GM12878 (cell line): ENCODE measurements around the gene AKAP1.

Experiments used
- BHLHE40 ChIP-seq, 2 experiments: fragments of 450-650 bp in 1 of 2; IDR thresholded peaks; 2 replicates each; pipeline ENCODE4 v1.6.1; 2011 to 2017; ENCODE audit warnings: low read depth in 2 of 2, borderline replicate concordance in 1 of 2, improper control_type of control experiment in 1 of 2, low read length in 1 of 2, mild to moderate bottlenecking in 1 of 2
- CUX1 ChIP-seq: IDR thresholded peaks from 2 replicates; pipeline ENCODE4 v1.6.1; 2012; ENCODE audit warnings: improper control_type of control experiment, low read depth, low read length; ENCODE audit not compliant: insufficient replicate concordance
- MAX ChIP-seq: IDR thresholded peaks from 2 replicates; pipeline ENCODE4 v1.6.1; 2012; ENCODE audit warnings: low read depth, low read length, improper control_type of control experiment
- PAX5 ChIP-seq: IDR thresholded peaks from 2 replicates; pipeline ENCODE4 v1.6.1; 2011; ENCODE audit warnings: low read depth, low read length, borderline replicate concordance
- POLR2AphosphoS5 ChIP-seq: IDR thresholded peaks from 2 replicates; pipeline ENCODE4 v1.6.1; 2011; ENCODE audit warnings: mild to moderate bottlenecking, low read length, inconsistent platforms
- SUPT20H ChIP-seq: IDR thresholded peaks from 2 replicates; pipeline ENCODE4 v1.6.1; 2011; ENCODE audit warnings: low read depth, mild to moderate bottlenecking, low read length, moderate library complexity, borderline replicate concordance; ENCODE audit not compliant: control insufficient read depth
- TAF1 ChIP-seq: IDR thresholded peaks from 2 replicates; pipeline ENCODE4 v1.6.1; 2011; ENCODE audit warnings: mild to moderate bottlenecking, low read depth, low read length, borderline replicate concordance
- TCF12 ChIP-seq: IDR thresholded peaks from 2 replicates; pipeline ENCODE4 v1.6.1; 2011; ENCODE audit warnings: low read depth, mild to moderate bottlenecking, low read length

GRCh38 chr17:57084802-57085447 is at the start of gene AKAP1:
- TF ChIP-seq TCF12 = 0 out of 2 replicates have a peak, but pooled peaks have one; percentile 6
- no peak for TF ChIP-seq SUPT20H
- TF ChIP-seq CUX1 = no peak
- peak; percentile 92 for TF ChIP-seq MAX
- peak; percentile 44 to 89; a peak in 2 of 4 replicates for TF ChIP-seq BHLHE40 (IDR thresholded peaks at IDR 0.05; ENCODE audit: borderline replicate concordance in 1 of 2, low read depth in 2 of 2, low read length in 1 of 2)
- TF ChIP-seq POLR2AphosphoS5 = peak; percentile 95
- TF ChIP-seq PAX5 = no peak
- TF ChIP-seq TAF1 = peak; percentile 67
